Fibroblast of villous mesenchyme (primary cell): ENCODE measurements around the gene RGL4. TPM values are rescaled to one million over a fixed set of nuclear protein-coding genes. Genes with fewer than 3 reads are reported as not detected.
"Not testable (repeated sequence)": the region's sequence is repeated elsewhere in the genome, so short reads cannot be mapped to it uniquely, and the experiment has no call there.

Source experiments
- DNase-seq: peaks from one replicate; pipeline ENCODE4 v3.0.0-alpha.2; 2010; ENCODE audit warnings: low read depth
- H3K4me3 ChIP-seq: 2 replicates; pipeline ENCODE4 v1.5.1; 2011; ENCODE audit warnings: low read depth, mild to moderate bottlenecking, low read length
- CTCF ChIP-seq: IDR thresholded peaks from 2 replicates; pipeline ENCODE4 v1.5.1; 2012; ENCODE audit warnings: low read depth, mild to moderate bottlenecking, low read length; ENCODE audit not compliant: insufficient read depth
- total RNA-seq: library from RNA; depleted of rRNA; stranded (reverse); fragments of >200 nt; gene quantifications from 2 replicates; pipeline ENCODE4 v1.2.3, GENCODE V29; 2012

RGL4 gene
- total RNA-seq, 1 donor, result not detected

DNA sequence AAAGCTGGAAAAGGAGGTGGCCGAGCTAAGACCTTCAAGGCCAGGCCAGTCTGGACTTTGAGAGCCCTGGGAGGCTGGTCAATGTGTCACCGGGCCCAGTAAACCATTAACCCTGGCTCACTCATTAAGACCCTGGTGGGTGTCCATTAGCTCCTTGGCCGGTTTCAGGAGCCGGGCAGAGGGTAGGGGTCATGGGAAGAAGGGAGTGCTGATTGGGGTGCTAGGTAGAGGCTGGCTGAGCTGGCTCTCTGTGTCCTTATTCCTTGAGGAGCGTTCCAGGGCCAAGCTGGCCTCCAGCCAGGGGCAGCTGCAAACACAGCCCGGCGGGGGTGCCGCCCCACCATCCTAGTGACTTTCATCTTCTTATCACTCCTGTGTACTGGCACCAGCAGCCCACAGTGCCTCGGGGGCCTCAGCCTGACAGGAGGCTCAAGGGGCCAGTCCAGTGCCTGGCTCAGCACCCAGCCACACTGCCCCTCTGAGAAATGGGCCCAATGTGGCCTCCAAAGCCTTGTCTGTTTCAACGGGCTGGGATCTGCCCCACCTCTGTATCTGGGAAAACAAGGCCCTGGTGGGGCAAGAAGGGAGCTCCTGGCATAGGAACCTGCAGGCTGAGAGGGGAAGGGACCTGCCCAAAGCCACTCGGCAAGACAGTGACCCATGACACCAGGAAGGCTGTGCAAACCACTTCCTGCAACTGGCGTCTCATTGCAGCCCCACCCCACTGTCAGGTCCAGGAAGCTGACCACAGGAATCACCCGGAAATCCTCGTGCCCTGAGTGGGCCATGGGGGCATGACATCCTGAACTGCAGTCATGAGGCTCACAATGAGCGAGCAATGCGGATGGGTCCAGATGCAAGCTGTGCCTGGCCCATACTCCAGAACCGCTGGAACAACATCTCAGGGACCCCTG lies 15.1 kb upstream of the RGL4 start:
- TF ChIP-seq CTCF, result no peak
- DNase-seq, result peak; percentile 21
- no peak overlapping the region for H3K4me3 ChIP-seq

GRCh38 chr22:23676841-23677700 lies 13.7 kb upstream of the RGL4 start:
- H3K4me3 ChIP-seq, DNase-seq: not testable (repeated sequence)

DNA sequence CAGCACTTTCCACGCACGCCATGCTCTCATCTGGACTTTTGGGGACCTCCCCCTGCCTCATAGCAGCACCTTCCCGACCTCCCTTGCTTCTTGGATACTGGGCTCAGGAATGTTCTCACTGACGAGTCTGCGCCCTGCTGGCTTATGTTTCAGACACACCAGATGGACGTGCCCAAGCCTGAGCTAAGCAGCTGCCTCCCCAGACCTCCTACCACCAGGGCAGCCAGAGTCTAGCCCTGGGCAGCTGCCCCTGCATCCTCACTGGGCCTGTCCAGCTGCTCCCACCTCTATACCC lies 13.2 kb upstream of the RGL4 start:
- no peak for TF ChIP-seq CTCF
- no peak overlapping the region for H3K4me3 ChIP-seq
- no peak for DNase-seq

DNA sequence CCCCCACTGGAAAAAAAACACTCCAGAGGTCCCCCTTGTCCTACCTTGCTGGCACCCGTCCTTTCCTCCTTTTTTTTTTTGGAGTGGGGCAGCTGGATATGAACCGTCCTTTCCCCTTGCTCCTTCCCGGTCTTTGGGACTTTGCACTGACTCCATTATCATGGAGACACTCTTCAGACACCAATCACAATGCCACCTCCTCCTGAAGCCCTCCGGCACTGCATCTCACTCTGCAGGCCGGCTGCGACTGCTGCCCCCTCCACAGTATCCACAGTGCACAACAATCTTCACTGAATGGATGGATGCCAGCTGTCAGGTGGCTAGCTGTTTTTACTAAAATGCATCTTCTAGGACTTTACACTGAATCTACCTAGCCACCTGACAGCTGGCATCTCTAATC lies 12.7 kb upstream of the RGL4 start:
- no peak for TF ChIP-seq CTCF
- no peak overlapping the region for H3K4me3 ChIP-seq
- no peak for DNase-seq

GRCh38 chr22:23681026-23681809 lies 9.6 kb upstream of the RGL4 start:
- no peak for TF ChIP-seq CTCF
- no peak for DNase-seq
- no peak overlapping the region for H3K4me3 ChIP-seq

DNA sequence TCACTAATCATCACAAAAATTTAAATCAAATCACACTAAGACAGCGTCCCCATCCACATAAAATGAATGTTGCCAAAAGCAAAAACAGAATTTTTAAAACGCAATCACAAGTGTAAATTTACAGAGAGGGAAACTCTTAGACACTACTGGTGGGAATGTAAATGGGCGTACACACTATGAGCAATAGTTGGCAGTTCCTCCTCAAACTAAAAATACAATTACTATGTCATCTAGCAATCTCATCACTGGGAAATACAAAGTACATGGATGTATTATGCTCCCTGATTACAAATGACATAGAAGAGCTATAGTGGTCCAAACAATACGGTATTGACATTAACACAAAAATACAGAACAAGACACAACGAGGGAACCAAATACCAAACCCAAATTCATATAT lies 8.7 kb upstream of the RGL4 start:
- TF ChIP-seq CTCF, result no peak
- no peak for DNase-seq
- H3K4me3 ChIP-seq, result no peak overlapping the region
